MM.1S (cell line): ENCODE results near the gene BCAS3.
"Not testable (repeated sequence)": the region's sequence is repeated elsewhere in the genome, so short reads cannot be mapped to it uniquely, and the experiment has no call there.

Experiments
- DNase-seq: peaks from one replicate; pipeline ENCODE4 v3.0.0-alpha.2; 2015
- H2AFZ ChIP-seq: fragments of 300-600 bp; sonication (generic); 2 replicates; pipeline ENCODE4 v1.6.0; 2016; ENCODE audit warnings: antibody characterized with exemption, low read length
- H3F3A ChIP-seq: fragments of 300-600 bp; sonication (generic); 2 replicates; pipeline ENCODE4 v1.6.1; 2016; ENCODE audit warnings: mild to moderate bottlenecking, antibody characterized with exemption, low read length, moderate library complexity, mixed read lengths; ENCODE audit not compliant: insufficient read depth
- H3K27ac ChIP-seq: fragments of 300-600 bp; sonication (generic); 2 replicates; pipeline ENCODE4 v1.5.1; 2016; ENCODE audit warnings: mild to moderate bottlenecking, low read length
- H3K27me3 ChIP-seq: fragments of 300-600 bp; sonication (generic); replicated peaks from 2 replicates; pipeline ENCODE4 v1.6.0; 2016; ENCODE audit warnings: low read length; ENCODE audit not compliant: insufficient read depth
- H3K36me3 ChIP-seq: fragments of 300-600 bp; sonication (generic); replicated peaks from 2 replicates; pipeline ENCODE4 v1.6.1; 2016; ENCODE audit warnings: mild to moderate bottlenecking, low read length, mixed read lengths; ENCODE audit not compliant: insufficient read depth
- H3K4me1 ChIP-seq: fragments of 300-600 bp; sonication (generic); 2 replicates; pipeline ENCODE4 v1.6.1; 2016; ENCODE audit warnings: low read length, mixed read lengths
- H3K4me2 ChIP-seq: fragments of 300-600 bp; sonication (generic); 2 replicates; pipeline ENCODE4 v1.6.0; 2016; ENCODE audit warnings: low read depth, low read length
- H3K4me3 ChIP-seq: fragments of 300-600 bp; sonication (generic); 2 replicates; pipeline ENCODE4 v1.5.1; 2016; ENCODE audit warnings: low read length, mixed read lengths
- H3K79me2 ChIP-seq: fragments of 300-600 bp; sonication (generic); 2 replicates; pipeline ENCODE4 v1.6.1; 2016; ENCODE audit warnings: mixed run types, low read length, mixed read lengths
- H3K9ac ChIP-seq: fragments of 300-600 bp; sonication (generic); 2 replicates; pipeline ENCODE4 v1.6.1; 2016; ENCODE audit warnings: low read length, mixed read lengths
- H3K9me2 ChIP-seq: fragments of 300-600 bp; sonication (generic); replicated peaks from 2 replicates; pipeline ENCODE4 v1.6.1; 2016; ENCODE audit warnings: mild to moderate bottlenecking, low read length, mixed read lengths; ENCODE audit not compliant: insufficient read depth
- H3K9me3 ChIP-seq: fragments of 300-600 bp; sonication (generic); replicated peaks from 2 replicates; pipeline ENCODE4 v1.6.1; 2016; ENCODE audit warnings: mild to moderate bottlenecking, low read length, mixed read lengths; ENCODE audit not compliant: insufficient read depth
- H4K20me1 ChIP-seq: fragments of 300-600 bp; sonication (generic); 2 replicates; pipeline ENCODE4 v1.6.1; 2016; ENCODE audit warnings: mild to moderate bottlenecking, low read length, moderate library complexity, mixed read lengths; ENCODE audit not compliant: insufficient read depth
- EZH2 ChIP-seq: fragments of 300-600 bp; sonication (generic); optimal IDR thresholded peaks from 2 replicates; pipeline ENCODE3; 2017; ENCODE audit warnings: low read depth, mild to moderate bottlenecking, antibody characterized with exemption, low read length, mixed read lengths
- EZH2phosphoT487 ChIP-seq: fragments of 300-600 bp; sonication (generic); IDR thresholded peaks from 2 replicates; pipeline ENCODE4 v1.6.1; 2018; ENCODE audit warnings: antibody characterized with exemption, low read length
- TF ChIP-seq, protein P1 (sequence below): fragments of 300-600 bp; sonication (generic); IDR thresholded peaks from 2 replicates; pipeline ENCODE4 v1.5.1; 2016; ENCODE audit warnings: antibody characterized with exemption, low read length, mixed read lengths

The BCAS3 gene

DNA sequence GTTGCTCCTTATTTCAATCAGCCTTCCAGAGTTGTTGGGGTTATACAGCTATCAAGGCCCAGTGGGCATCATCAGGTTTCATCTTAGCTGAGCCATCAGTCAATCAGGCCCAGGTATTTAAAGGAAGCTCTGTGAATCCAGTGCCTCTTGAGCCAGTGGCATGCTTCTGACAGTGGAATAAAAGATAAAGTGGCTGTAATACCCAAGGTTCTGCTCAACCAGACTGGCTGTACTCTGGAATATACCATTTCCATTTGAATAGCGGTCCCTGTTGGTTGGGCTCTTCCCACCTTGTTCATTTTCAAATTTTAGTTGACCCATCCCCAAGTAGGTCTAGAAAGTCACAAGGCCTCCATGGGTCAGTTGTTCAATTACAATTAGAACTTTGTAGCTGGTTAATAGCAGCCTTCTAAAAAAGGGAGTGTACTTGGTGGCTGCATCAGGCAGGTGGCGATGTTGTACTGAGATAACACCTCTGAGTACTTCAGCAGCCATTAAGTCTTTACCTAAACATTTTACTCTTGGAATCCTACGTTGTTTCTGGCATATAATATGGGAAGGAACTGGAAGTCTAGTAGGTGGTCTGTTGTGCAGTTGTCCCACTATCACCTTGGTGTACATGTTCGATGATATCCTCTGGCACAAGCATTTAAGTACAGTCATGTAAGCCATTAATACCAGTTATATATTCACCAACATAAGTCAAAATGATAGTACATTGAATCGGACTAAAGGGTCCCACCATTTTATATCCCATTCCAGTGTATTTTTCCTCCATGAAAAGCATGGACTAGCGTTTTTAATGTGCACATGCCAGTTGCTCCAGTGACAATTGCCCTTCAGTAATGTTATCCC is 294.1 kb downstream of the BCAS3 start:
- Histone ChIP-seq H3F3A (no peaks in the 10 kb centered on the region), H2AFZ (no peak overlapping the region), H3K27me3 (no peaks in the 10 kb centered on the region), H3K79me2 (no peaks in the 10 kb centered on the region), H3K4me2 (no peak overlapping the region), H3K4me1 (no peaks in the 10 kb centered on the region), H3K9ac (no peak overlapping the region), H3K9me2 (no peaks in the 10 kb centered on the region), H3K27ac (no peak overlapping the region), H3K36me3 (no peaks in the 10 kb centered on the region), H4K20me1 (no peaks in the 10 kb centered on the region), H3K4me3 (no peak overlapping the region), H3K9me3 (no peaks in the 10 kb centered on the region)
- TF ChIP-seq EZH2phosphoT487 = no peak
- TF ChIP-seq EZH2 = no peak
- TF ChIP-seq, protein P1, sequence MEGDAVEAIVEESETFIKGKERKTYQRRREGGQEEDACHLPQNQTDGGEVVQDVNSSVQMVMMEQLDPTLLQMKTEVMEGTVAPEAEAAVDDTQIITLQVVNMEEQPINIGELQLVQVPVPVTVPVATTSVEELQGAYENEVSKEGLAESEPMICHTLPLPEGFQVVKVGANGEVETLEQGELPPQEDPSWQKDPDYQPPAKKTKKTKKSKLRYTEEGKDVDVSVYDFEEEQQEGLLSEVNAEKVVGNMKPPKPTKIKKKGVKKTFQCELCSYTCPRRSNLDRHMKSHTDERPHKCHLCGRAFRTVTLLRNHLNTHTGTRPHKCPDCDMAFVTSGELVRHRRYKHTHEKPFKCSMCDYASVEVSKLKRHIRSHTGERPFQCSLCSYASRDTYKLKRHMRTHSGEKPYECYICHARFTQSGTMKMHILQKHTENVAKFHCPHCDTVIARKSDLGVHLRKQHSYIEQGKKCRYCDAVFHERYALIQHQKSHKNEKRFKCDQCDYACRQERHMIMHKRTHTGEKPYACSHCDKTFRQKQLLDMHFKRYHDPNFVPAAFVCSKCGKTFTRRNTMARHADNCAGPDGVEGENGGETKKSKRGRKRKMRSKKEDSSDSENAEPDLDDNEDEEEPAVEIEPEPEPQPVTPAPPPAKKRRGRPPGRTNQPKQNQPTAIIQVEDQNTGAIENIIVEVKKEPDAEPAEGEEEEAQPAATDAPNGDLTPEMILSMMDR = peak; percentile 75
- DNase-seq = peak; percentile 56

DNA sequence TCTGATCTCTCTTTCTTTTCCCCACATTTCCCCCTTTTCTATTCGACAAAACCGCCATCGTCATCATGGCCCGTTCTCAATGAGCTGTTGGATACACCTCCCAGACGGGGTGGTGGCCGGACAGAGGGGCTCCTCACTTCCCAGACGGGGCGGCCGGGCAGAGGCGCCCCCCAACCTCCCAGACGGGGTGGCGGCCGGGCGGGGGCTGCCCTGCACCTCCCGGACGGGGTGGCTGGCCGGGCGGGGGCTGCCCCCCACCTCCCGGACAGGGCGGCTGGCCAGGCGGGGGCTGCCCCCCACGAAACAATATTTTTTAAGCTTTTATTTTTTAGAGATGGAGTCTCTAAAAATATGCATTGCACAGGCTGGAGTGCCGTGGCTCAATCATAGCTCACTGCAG is 299.2 kb downstream of the BCAS3 start:
- not testable (repeated sequence) for H2AFZ ChIP-seq, H3K9me2 ChIP-seq, H3K9ac ChIP-seq, H3K79me2 ChIP-seq, H3F3A ChIP-seq, DNase-seq, H3K4me2 ChIP-seq, H4K20me1 ChIP-seq, H3K27me3 ChIP-seq, H3K4me3 ChIP-seq, H3K4me1 ChIP-seq, H3K36me3 ChIP-seq, H3K27ac ChIP-seq, H3K9me3 ChIP-seq

DNA sequence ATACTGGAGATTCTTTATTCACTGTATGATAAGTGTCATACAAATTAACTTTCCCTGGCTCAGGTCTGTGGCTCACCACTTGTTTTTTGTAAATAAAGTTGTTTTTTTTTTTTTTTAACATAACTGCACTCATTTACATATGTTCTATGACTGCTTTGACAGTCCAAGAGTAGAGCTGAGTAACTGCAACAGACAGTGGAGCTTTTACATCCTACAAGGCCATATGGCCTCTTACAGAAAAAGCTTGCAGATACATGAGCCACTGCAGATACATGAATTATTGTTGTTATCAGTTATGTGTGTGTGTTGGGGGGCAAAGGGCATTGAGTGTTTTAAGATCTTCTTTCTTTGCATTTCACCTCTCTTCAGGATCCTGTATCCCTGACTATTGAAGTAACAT is 311.7 kb downstream of the BCAS3 start:
- no peaks in the 10 kb centered on the region for H3K36me3 ChIP-seq
- no peak overlapping the region for H2AFZ ChIP-seq
- no peak overlapping the region for H3K4me2 ChIP-seq
- H3K9me3 ChIP-seq = no peaks in the 10 kb centered on the region
- no peak for DNase-seq
- no peaks in the 10 kb centered on the region for H3K27me3 ChIP-seq
- no peak overlapping the region for H3K27ac ChIP-seq
- no peaks in the 10 kb centered on the region for H3F3A ChIP-seq
- no peaks in the 10 kb centered on the region for H3K9me2 ChIP-seq
- no peaks in the 10 kb centered on the region for H3K4me1 ChIP-seq
- H3K9ac ChIP-seq = no peak overlapping the region
- TF ChIP-seq EZH2phosphoT487 (no peak), EZH2 (no peak)
- TF ChIP-seq, protein P1 = no peak
- H3K4me3 ChIP-seq = no peak overlapping the region
- H4K20me1 ChIP-seq = no peaks in the 10 kb centered on the region
- H3K79me2 ChIP-seq = no peaks in the 10 kb centered on the region

DNA sequence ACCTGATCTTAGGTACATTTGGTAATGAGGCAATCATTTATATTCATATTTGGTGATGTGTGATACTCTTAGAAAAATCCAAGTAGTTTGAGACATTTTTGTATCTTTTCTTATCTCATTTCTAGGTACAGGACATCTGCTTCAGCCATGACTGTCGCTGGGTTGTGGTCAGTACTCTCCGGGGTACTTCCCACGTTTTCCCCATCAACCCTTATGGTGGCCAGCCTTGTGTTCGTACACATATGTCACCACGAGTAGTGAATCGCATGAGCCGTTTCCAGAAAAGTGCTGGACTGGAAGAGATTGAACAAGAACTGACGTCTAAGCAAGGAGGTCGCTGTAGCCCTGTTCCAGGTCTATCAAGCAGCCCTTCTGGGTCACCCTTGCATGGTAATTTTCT is 312.2 kb downstream of the BCAS3 start:
- Histone ChIP-seq H3K4me2 (no peak overlapping the region), H3K4me1 (no peaks in the 10 kb centered on the region), H3K9ac (no peak overlapping the region), H3K4me3 (no peak overlapping the region), H3F3A (no peaks in the 10 kb centered on the region), H3K27ac (no peak overlapping the region), H3K79me2 (no peaks in the 10 kb centered on the region), H3K36me3 (no peaks in the 10 kb centered on the region), H3K27me3 (no peaks in the 10 kb centered on the region), H3K9me3 (no peaks in the 10 kb centered on the region), H3K9me2 (no peaks in the 10 kb centered on the region), H2AFZ (no peak overlapping the region), H4K20me1 (no peaks in the 10 kb centered on the region)
- DNase-seq = no peak
- TF ChIP-seq EZH2phosphoT487 (no peak), EZH2 (no peak)
- TF ChIP-seq, protein P1 = no peak
